Tibial nerve (tissue), 4 donors: ENCODE results near the gene ZPR1. TPM values are rescaled to one million over a fixed set of nuclear protein-coding genes. Genes with fewer than 3 reads are reported as not detected.

Experiments
- DNase-seq, 2 donors: peaks; one replicate each; pipeline ENCODE4 v3.0.0-alpha.2; 2019; ENCODE audit warnings: low spot score in 2 of 2
- H3K27ac ChIP-seq, 4 donors: fragments of 200-600 bp; sonication (generic) in 3 of 4; one replicate each; pipeline ENCODE4 v1.5.1; 2017 to 2019; ENCODE audit warnings: mild to moderate bottlenecking in 1 of 4
- H3K27me3 ChIP-seq, 2 donors: fragments of 200-600 bp; sonication (generic) in 1 of 2; one replicate each; pipeline versions ENCODE4 v1.5.1 to v1.6.0; 2017 to 2019
- H3K36me3 ChIP-seq, 3 donors: fragments of 200-600 bp; sonication (generic); one replicate each; pipeline ENCODE4 v1.5.1; 2018 to 2019
- H3K4me1 ChIP-seq, 4 donors: fragments of 200-600 bp; sonication (generic) in 3 of 4; one replicate each; pipeline ENCODE4 v1.5.1; 2017 to 2019
- H3K4me3 ChIP-seq, 4 donors: fragments of 200-600 bp; sonication (generic) in 3 of 4; one replicate each; pipeline ENCODE4 v1.5.1; 2017 to 2019; ENCODE audit warnings: mild to moderate bottlenecking in 1 of 4, moderate library complexity in 1 of 4
- H3K9me3 ChIP-seq, 4 donors: fragments of 200-600 bp; sonication (generic) in 3 of 4; one replicate each; pipeline ENCODE4 v1.5.1; 2017 to 2019
- EP300 ChIP-seq, 2 donors: sonication (generic); formaldehyde crosslinking; IDR thresholded peaks; one replicate each; pipeline ENCODE4 v1.6.1; 2017; ENCODE audit warnings: antibody characterized with exemption in 2 of 2, mild to moderate bottlenecking in 1 of 2
- POLR2A ChIP-seq, 2 donors: fragments of 450-650 bp; IDR thresholded peaks; one replicate each; pipeline ENCODE4 v1.6.1; 2017; ENCODE audit warnings: antibody characterized with exemption in 2 of 2, mild to moderate bottlenecking in 2 of 2, moderate library complexity in 2 of 2
- WGBS, 2 donors: methylation state at CpG; one replicate each; pipeline ENCODE4 v1.1.5; 2018; 5-methylcytosine and 5-hydroxymethylcytosine counted together
- total RNA-seq, 4 donors: library from RNA; depleted of rRNA; stranded (reverse); fragments of >200 nt; gene quantifications; one replicate each; pipeline ENCODE4 v1.1.0, GENCODE V29; 2016
- TF ChIP-seq, protein P1 (sequence below), 5 experiments: fragments of 200-600 bp in 3 of 5; fragments of 450-650 bp in 2 of 5; sonication (generic) in 3 of 5; IDR thresholded peaks; one replicate each; pipeline ENCODE4 v1.5.1; 2016 to 2019; ENCODE audit warnings: antibody characterized with exemption in 5 of 5, mild to moderate bottlenecking in 3 of 5, moderate library complexity in 2 of 5

Gene ZPR1
- total RNA-seq, 4 donors from 2014 or later: 11.4 to 28.5 (median 23.8) TPM

DNA sequence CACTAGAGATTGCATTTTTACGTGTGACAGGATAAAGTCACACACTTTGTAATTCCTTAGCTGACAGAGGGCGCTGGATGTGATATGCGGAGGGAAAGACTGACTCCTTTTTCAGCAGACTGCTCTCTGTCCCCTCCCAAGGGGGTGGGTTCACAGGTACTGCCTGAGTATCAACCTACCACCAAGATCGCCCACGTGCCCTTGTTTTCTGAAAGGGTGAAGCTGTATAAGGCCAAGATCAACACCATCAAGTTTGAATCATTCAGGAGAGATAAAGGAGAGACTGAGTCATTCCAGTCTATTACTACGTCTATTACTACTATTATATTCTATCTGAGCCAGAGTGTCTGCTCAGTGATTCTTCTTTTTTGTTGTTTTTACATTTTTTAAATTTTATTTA, 45.7 kb downstream of the ZPR1 start:
- DNase-seq: no peak
- TF ChIP-seq EP300 (IDR thresholded peaks at IDR 0.05): no peak
- TF ChIP-seq, protein P1, sequence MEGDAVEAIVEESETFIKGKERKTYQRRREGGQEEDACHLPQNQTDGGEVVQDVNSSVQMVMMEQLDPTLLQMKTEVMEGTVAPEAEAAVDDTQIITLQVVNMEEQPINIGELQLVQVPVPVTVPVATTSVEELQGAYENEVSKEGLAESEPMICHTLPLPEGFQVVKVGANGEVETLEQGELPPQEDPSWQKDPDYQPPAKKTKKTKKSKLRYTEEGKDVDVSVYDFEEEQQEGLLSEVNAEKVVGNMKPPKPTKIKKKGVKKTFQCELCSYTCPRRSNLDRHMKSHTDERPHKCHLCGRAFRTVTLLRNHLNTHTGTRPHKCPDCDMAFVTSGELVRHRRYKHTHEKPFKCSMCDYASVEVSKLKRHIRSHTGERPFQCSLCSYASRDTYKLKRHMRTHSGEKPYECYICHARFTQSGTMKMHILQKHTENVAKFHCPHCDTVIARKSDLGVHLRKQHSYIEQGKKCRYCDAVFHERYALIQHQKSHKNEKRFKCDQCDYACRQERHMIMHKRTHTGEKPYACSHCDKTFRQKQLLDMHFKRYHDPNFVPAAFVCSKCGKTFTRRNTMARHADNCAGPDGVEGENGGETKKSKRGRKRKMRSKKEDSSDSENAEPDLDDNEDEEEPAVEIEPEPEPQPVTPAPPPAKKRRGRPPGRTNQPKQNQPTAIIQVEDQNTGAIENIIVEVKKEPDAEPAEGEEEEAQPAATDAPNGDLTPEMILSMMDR (IDR thresholded peaks at IDR 0.05): no peak
- no peak for TF ChIP-seq POLR2A (IDR thresholded peaks at IDR 0.05)
- 65 to 79% methylated on average over 6 of the region's 6 CpGs for WGBS, 2 donors

DNA sequence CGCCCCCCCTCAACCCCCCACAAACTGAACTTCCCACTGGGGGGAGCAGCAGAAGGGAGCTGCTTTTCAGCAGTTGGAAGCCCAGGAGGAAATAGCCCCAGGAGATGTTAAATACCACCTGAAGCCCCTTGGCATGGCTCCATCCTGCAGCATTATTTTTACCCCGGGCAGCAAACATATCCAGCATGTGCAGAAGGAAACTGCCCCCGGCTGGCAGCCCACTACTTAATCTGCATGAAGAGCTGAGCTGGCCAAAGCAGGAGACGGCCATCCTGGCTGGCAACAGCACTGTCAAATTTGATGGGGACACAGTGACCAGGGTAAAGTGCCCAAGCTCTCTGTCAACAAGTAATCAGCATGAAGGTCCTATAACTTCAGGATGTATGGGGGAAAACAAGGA, 47.1 kb downstream of the ZPR1 start:
- peaks cover 0 to 4% (median 0%) of the 10 kb centered on the region in 4 donors for H3K4me1 ChIP-seq
- H3K9me3 ChIP-seq: no peaks in the 10 kb centered on the region
- H3K27me3 ChIP-seq: no peaks in the 10 kb centered on the region
- TF ChIP-seq POLR2A (IDR thresholded peaks at IDR 0.05): no peak
- TF ChIP-seq, protein P1 (IDR thresholded peaks at IDR 0.05): no peak
- no peak for TF ChIP-seq EP300 (IDR thresholded peaks at IDR 0.05)
- 65 to 66% methylated on average over 4 of the region's 4 CpGs for WGBS, 2 donors
- peaks cover 0 to 23% (median 0%) of the 10 kb centered on the region in 3 donors for H3K36me3 ChIP-seq
- no peak overlapping the region for H3K4me3 ChIP-seq
- DNase-seq: no peak
- H3K27ac ChIP-seq: no peak overlapping the region

More for the DNA sequence above, 45.7 kb downstream of the ZPR1 start:
- Histone ChIP-seq H3K27me3 (no peaks in the 10 kb centered on the region), H3K9me3 (no peaks in the 10 kb centered on the region), H3K4me3 (no peak overlapping the region), H3K4me1 (peaks cover 0 to 4% (median 0%) of the 10 kb centered on the region in 4 donors), H3K27ac (peak overlapping the region in 1 of 4 donors; percentile 16), H3K36me3 (peaks cover 0 to 32% (median 0%) of the 10 kb centered on the region in 3 donors)

DNA sequence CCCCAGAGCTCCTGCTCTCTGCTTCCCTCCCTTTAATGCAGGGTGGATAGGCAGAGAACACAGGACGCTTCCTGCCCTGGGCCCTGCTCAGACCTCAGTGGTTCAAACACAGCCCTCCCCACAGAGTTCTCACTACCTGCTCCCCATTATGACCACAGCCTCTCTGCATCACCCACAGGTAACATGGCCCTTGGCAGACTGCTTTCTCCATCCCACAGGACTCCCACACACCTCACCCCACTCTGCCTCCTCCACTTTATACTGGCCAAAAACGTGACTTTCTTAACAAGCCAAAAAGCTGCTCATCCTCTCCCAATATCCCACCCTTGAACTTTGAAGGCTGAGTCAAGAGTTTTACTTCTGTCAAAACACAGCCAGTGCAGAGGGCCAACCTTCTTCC, 48.8 kb downstream of the ZPR1 start:
- no peak for TF ChIP-seq POLR2A (IDR thresholded peaks at IDR 0.05)
- TF ChIP-seq, protein P1 (IDR thresholded peaks at IDR 0.05): no peak
- no peak for TF ChIP-seq EP300 (IDR thresholded peaks at IDR 0.05)
- H3K4me1 ChIP-seq: peaks cover 0 to 4% (median 0%) of the 10 kb centered on the region in 4 donors
- H3K4me3 ChIP-seq: no peak overlapping the region
- H3K27ac ChIP-seq: no peak overlapping the region
- no peaks in the 10 kb centered on the region for H3K9me3 ChIP-seq
- no peak for DNase-seq
- 60 to 79% methylated on average over 2 of the region's 2 CpGs for WGBS, 2 donors
- H3K27me3 ChIP-seq: no peaks in the 10 kb centered on the region
- H3K36me3 ChIP-seq: peaks cover 0 to 15% (median 0%) of the 10 kb centered on the region in 3 donors

DNA sequence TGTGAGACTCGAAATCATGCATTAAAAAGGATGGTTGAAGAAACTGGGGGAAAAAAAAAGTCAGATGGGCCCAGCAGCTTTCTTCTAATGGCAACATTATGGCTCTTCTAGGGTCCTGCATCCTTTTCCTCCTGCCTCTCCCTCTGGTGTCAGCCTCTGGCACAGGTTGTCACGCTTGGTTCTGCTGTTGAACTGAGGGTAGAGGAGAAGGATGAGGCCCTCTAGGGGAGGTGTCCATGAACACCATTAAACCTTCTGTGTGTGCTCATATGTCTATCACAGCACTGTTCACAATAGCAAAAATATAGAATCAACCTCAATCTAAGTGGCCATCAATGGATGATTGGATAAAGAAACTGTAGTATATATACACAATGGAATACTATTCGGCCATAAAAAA, 51.1 kb downstream of the ZPR1 start:
- H3K9me3 ChIP-seq: no peaks in the 10 kb centered on the region
- TF ChIP-seq, protein P1 (IDR thresholded peaks at IDR 0.05): no peak
- TF ChIP-seq EP300 (IDR thresholded peaks at IDR 0.05) (no peak), POLR2A (IDR thresholded peaks at IDR 0.05) (no peak)
- no peak overlapping the region for H3K27ac ChIP-seq
- H3K36me3 ChIP-seq: peaks cover 0 to 15% (median 0%) of the 10 kb centered on the region in 3 donors
- H3K27me3 ChIP-seq: no peaks in the 10 kb centered on the region
- peaks cover 0 to 6% (median 3%) of the 10 kb centered on the region in 4 donors for H3K4me1 ChIP-seq
- no peak for DNase-seq
- no peak overlapping the region for H3K4me3 ChIP-seq
- 79 to 89% methylated on average over 3 of the region's 3 CpGs for WGBS, 2 donors

DNA sequence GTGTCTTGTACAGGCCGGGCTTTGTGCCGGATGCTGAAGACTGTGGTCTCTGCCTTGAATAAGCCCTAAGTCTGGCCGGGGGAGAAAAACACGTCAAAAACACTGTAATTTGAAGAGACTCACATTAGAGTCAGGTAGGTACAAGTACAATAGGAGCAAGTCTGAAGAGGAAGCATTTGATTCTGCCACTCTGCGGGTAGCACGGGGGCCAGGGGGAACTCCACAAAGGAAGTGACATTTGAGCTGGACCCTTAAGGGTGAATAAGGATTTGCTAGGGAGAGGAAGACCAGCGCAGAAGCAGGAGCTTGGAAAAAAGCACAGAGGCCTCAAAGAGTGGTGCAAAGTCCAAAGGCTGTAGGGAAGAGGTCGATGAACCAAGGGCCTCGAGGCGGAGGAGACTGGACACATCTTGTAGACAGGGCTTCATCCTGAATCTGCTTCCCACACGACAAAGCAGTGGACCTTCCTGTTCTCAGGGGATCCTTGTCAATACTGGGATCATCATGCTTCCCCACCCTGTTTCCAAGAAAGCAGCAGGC, 53.8 kb downstream of the ZPR1 start:
- DNase-seq: no peak
- 74% methylated on average over 11 of the region's 11 CpGs for WGBS, 2 donors
- no peak for TF ChIP-seq EP300 (IDR thresholded peaks at IDR 0.05)
- TF ChIP-seq POLR2A (IDR thresholded peaks at IDR 0.05): no peak
- TF ChIP-seq, protein P1 (IDR thresholded peaks at IDR 0.05): no peak
- Histone ChIP-seq H3K4me1 (peaks cover 0 to 14% (median 3%) of the 10 kb centered on the region in 4 donors), H3K9me3 (no peaks in the 10 kb centered on the region), H3K4me3 (no peak overlapping the region), H3K27ac (no peak overlapping the region), H3K36me3 (peaks cover 0 to 15% (median 0%) of the 10 kb centered on the region in 3 donors), H3K27me3 (no peaks in the 10 kb centered on the region)
